Measurements from ENCODE around the gene GAL. TPM values are rescaled to one million over a fixed set of nuclear protein-coding genes. Genes with fewer than 3 reads are reported as not detected.
"Not testable (repeated sequence)": the region's sequence is repeated elsewhere in the genome, so short reads cannot be mapped to it uniquely, and the experiment has no call there.

Gene GAL, protein sequence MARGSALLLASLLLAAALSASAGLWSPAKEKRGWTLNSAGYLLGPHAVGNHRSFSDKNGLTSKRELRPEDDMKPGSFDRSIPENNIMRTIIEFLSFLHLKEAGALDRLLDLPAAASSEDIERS
- total RNA-seq, result not detected
- not detected for polyA plus RNA-seq
- long read RNA-seq, donor 1, result 0 reads
- long read RNA-seq, donor 2, partial matches to known transcripts, result 0 of 1 reads
- long read RNA-seq, donor 2, other reads (novel, unspliced or antisense), result 0 of 1 reads

DNA sequence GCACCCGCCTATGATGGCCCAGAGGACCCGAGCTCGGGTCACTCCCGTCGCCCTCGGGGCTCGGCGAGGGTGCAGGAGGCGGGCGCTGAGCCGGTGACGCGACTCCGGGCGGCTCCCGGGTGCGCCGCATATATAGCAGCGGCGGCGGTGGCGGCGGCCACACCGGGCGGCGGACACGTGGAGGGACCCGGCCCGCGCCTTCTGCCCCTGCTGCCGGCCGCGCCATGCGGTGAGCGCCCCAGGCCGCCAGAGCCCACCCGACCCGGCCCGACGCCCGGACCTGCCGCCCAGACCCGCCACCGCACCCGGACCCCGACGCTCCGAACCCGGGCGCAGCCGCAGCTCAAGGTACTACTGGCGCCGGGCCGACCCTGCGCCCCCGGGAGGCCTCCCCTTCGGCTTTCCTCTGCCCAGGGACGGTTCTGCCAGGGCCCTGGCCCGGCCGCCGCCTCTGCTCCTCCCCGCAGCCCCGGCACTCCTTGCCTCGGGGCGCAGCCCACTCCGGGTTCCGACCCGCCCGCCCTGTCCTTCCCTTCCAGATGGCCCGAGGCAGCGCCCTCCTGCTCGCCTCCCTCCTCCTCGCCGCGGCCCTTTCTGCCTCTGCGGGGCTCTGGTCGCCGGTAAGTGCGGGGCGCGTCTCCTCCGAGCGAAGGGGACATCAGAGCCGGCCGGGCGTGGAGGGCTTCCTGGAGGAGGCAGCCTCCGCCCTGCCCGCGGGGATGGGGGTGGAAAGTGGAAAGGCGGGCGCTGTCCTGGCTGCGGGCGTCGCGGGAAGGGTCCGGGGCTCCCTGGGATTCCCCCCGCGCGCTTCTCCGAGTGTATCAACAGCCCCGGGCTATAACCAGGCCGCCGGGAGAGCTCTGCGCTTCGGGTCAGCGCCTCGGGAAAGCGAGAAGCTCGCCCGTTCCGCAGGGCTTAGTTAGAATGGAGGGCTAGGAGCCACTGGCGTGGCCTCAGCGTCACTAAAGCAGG is at the start of gene GAL:
Gene GAL, plus strand, starts transcription at position 160 of the 972 bp plus-strand sequence. Its CDS starts 380 bp downstream, at position 540.
- Histone ChIP-seq H3K9me3 (no peaks in the 10 kb centered on the region), H3K4me1 (peaks cover 0 to 18% (median 11%) of the 10 kb centered on the region in 6 donors), H3K36me3 (no peaks in the 10 kb centered on the region), H3K4me3 (peak within 1 kb of the TSS in 7 of 8 donors; percentile 17 to 61 (median 27)), H3K27ac (no peak within 1 kb of the TSS), H3K27me3 (replicated peaks in 1 of 7) (peaks cover 4 to 72% (median 33%) of the 10 kb centered on the region in 7 donors)
- intact Hi-C loops (cut with DNase I; ENCODE audit: low total_unique reads), result no loop called here
- TF ChIP-seq, protein P1, sequence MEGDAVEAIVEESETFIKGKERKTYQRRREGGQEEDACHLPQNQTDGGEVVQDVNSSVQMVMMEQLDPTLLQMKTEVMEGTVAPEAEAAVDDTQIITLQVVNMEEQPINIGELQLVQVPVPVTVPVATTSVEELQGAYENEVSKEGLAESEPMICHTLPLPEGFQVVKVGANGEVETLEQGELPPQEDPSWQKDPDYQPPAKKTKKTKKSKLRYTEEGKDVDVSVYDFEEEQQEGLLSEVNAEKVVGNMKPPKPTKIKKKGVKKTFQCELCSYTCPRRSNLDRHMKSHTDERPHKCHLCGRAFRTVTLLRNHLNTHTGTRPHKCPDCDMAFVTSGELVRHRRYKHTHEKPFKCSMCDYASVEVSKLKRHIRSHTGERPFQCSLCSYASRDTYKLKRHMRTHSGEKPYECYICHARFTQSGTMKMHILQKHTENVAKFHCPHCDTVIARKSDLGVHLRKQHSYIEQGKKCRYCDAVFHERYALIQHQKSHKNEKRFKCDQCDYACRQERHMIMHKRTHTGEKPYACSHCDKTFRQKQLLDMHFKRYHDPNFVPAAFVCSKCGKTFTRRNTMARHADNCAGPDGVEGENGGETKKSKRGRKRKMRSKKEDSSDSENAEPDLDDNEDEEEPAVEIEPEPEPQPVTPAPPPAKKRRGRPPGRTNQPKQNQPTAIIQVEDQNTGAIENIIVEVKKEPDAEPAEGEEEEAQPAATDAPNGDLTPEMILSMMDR (IDR thresholded peaks at IDR 0.05 in 8 of 11, conservative IDR thresholded peaks at IDR 0.05 in 3 of 11), result no peak
- TF ChIP-seq POLR2A (IDR thresholded peaks at IDR 0.05), result no peak
- TF ChIP-seq POLR2AphosphoS5 (IDR thresholded peaks at IDR 0.05), result no peak
- DNase-seq, result no peak
- WGBS, 5 donors, result 4 to 9% (median 5%) methylated on average over 81 to 113 of the region's 113 CpGs; no CpG with 5 or more reads in 1 of the 5 donors

- H3K4me1 ChIP-seq; H3K9me3 ChIP-seq; intact Hi-C loops (cut with DNase I; ENCODE audit: low total_unique reads); DNase-seq; H3K4me3 ChIP-seq; H3K27me3 ChIP-seq (replicated peaks in 1 of 7); H3K36me3 ChIP-seq; H3K27ac ChIP-seq: not testable (repeated sequence)
- 62 to 82% (median 66%) methylated on average over 7 of the region's 7 CpGs for WGBS, 5 donors
Observed at GRCh38 chr11:68634606-68635005, 49.7 kb upstream of the GAL start.

DNA sequence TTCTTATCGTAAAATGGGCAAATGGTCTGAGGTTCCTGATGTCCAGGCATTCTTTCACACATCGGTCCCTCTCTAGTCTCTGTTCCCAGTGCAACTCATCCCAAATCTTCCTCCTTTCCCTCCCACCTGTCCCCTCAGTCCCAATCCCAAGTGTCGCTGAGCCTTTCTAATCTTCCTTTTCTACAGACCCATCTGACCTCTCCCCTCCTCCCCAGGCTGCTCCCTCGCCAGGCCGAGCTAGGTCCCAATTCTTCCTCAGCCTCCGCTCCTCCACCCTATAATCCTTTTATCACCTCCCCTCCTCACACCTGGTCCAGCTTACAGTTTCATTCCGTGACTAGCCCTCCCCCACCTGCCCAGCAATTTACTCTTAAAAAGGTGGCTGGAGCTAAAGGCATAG is 49.2 kb upstream of the GAL start:
- H3K4me1 ChIP-seq; intact Hi-C loops (cut with DNase I; ENCODE audit: low total_unique reads); H3K27ac ChIP-seq; H3K27me3 ChIP-seq (replicated peaks in 1 of 7); H3K36me3 ChIP-seq; DNase-seq; H3K9me3 ChIP-seq; H3K4me3 ChIP-seq: not testable (repeated sequence)
- 76 to 85% (median 81%) methylated on average over 6 to 7 of the region's 7 CpGs for WGBS, 5 donors

- intact Hi-C loops (cut with DNase I; ENCODE audit: low total_unique reads); H3K4me1 ChIP-seq; H3K4me3 ChIP-seq; H3K27ac ChIP-seq; H3K36me3 ChIP-seq; H3K9me3 ChIP-seq; H3K27me3 ChIP-seq (replicated peaks in 1 of 7); DNase-seq: not testable (repeated sequence)
- WGBS, 5 donors, result 83 to 86% (median 84%) methylated on average over 8 to 10 of the region's 10 CpGs
Observed at GRCh38 chr11:68635883-68636282, 48.5 kb upstream of the GAL start.

DNA sequence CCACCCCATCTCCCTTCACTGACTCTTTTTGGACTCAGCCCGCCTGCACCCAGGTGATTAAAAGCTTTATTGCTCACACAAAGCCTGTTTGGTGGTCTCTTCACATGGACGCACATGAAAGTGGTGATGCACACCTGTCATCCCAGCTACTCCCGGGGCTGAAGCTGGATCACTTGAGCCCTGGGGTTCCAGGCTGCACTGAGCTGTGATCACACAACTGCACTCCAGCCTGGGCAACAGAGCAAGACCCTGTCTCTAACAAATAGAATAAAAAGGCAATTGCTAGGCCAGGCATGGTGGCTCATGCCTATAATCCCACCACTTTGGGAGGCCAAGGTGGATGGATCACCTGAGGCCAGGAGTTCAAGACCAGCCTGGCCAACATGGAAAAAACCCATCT is 45.0 kb upstream of the GAL start:
- H3K4me3 ChIP-seq; H3K36me3 ChIP-seq; H3K27ac ChIP-seq; H3K9me3 ChIP-seq; DNase-seq; H3K4me1 ChIP-seq; intact Hi-C loops (cut with DNase I; ENCODE audit: low total_unique reads): not testable (repeated sequence)
- peaks cover 0 to 19% (median 0%) of the 10 kb centered on the region in 7 donors for H3K27me3 ChIP-seq (replicated peaks in 1 of 7)
- WGBS, 5 donors, result 73 to 94% (median 82%) methylated on average over 2 to 3 of the region's 3 CpGs

GRCh38 chr11:68641880-68642279 is 42.5 kb upstream of the GAL start:
- no peak for TF ChIP-seq POLR2AphosphoS5 (IDR thresholded peaks at IDR 0.05)
- TF ChIP-seq, protein P1 (IDR thresholded peaks at IDR 0.05 in 8 of 11, conservative IDR thresholded peaks at IDR 0.05 in 3 of 11), result no peak
- WGBS, 5 donors, result 86 to 91% (median 89%) methylated on average over 15 of the region's 15 CpGs
- peaks cover 0 to 13% (median 12%) of the 10 kb centered on the region in 8 donors for H3K9me3 ChIP-seq
- H3K27ac ChIP-seq, result no peak overlapping the region
- H3K27me3 ChIP-seq (replicated peaks in 1 of 7), result peaks cover 0 to 19% (median 0%) of the 10 kb centered on the region in 7 donors
- H3K4me3 ChIP-seq, result no peak overlapping the region
- H3K36me3 ChIP-seq, result no peaks in the 10 kb centered on the region
- no peaks in the 10 kb centered on the region for H3K4me1 ChIP-seq
- DNase-seq, result no peak
- intact Hi-C loops (cut with DNase I; ENCODE audit: low total_unique reads), result no loop called here
